NCI-H2107 treated with DMSO at 0.1 percent for 48 hours (cell line): ENCODE results near the gene CMC1.
"Not testable (repeated sequence)": the region's sequence is repeated elsewhere in the genome, so short reads cannot be mapped to it uniquely, and the experiment has no call there.

ENCODE experiments used
- DNase-seq: peaks from one replicate; lab custom pipeline; 2025; ENCODE audit not compliant: unreplicated experiment; lab: John Stamatoyannopoulos, UW

Gene CMC1

GRCh38 chr3:28243424-28244106 lies 2.1 kb downstream of the CMC1 start:
- no peak for DNase-seq

GRCh38 chr3:28244491-28244890 lies 3.1 kb downstream of the CMC1 start:
- no peak for DNase-seq

- no peak for DNase-seq
Observed at GRCh38 chr3:28247286-28247685, 5.9 kb downstream of the CMC1 start.

GRCh38 chr3:28250999-28251398 lies 9.6 kb downstream of the CMC1 start:
- no peak for DNase-seq

GRCh38 chr3:28252001-28252431 lies 10.6 kb downstream of the CMC1 start:
- DNase-seq = no peak

- no peak for DNase-seq
Observed at GRCh38 chr3:28253040-28253715, 11.8 kb downstream of the CMC1 start.

GRCh38 chr3:28262001-28262400 lies 20.6 kb downstream of the CMC1 start:
- no peak for DNase-seq

- no peak for DNase-seq
Observed at GRCh38 chr3:28265641-28266040, 24.2 kb downstream of the CMC1 start.

- DNase-seq = no peak
Observed at GRCh38 chr3:28267984-28268849, 26.8 kb downstream of the CMC1 start.

- DNase-seq = no peak
Observed at GRCh38 chr3:28268989-28269388, 27.6 kb downstream of the CMC1 start.

- DNase-seq = not testable (repeated sequence)
Observed at GRCh38 chr3:28269884-28270283, 28.5 kb downstream of the CMC1 start.

GRCh38 chr3:28273837-28274236 lies 32.4 kb downstream of the CMC1 start:
- DNase-seq = no peak

GRCh38 chr3:28278918-28279317 lies 37.5 kb downstream of the CMC1 start:
- no peak for DNase-seq

GRCh38 chr3:28279770-28280169 lies 38.4 kb downstream of the CMC1 start:
- no peak for DNase-seq

- DNase-seq = no peak
Observed at GRCh38 chr3:28280781-28281180, 39.4 kb downstream of the CMC1 start.

GRCh38 chr3:28286595-28286994 lies 45.2 kb downstream of the CMC1 start:
- peak; percentile 4 for DNase-seq

- DNase-seq = no peak
Observed at GRCh38 chr3:28287046-28287445, 45.6 kb downstream of the CMC1 start.

- DNase-seq = no peak
Observed at GRCh38 chr3:28290863-28291300, 49.5 kb downstream of the CMC1 start.

GRCh38 chr3:28291577-28291976 lies 50.2 kb downstream of the CMC1 start:
- no peak for DNase-seq

GRCh38 chr3:28292622-28293021 lies 51.2 kb downstream of the CMC1 start:
- DNase-seq = no peak

- no peak for DNase-seq
Observed at GRCh38 chr3:28294667-28295413, 53.4 kb downstream of the CMC1 start.
